Coronary artery (tissue), 2 donors: Measurements from ENCODE around the gene C19orf81.
"Not testable (repeated sequence)": the region's sequence is repeated elsewhere in the genome, so short reads cannot be mapped to it uniquely, and the experiment has no call there.

Source experiments
- DNase-seq: peaks from one replicate; pipeline ENCODE4 v3.0.0-alpha.2; 2017; ENCODE audit warnings: low spot score
- H3K27ac ChIP-seq, 2 donors: fragments of 200-600 bp; sonication (generic); one replicate each; pipeline ENCODE4 v1.5.1; 2016 to 2019
- H3K4me3 ChIP-seq: fragments of 200-600 bp; sonication (generic); 2 replicates; pipeline ENCODE4 v1.5.1; 2016; ENCODE audit warnings: mild to moderate bottlenecking, moderate library complexity
- TF ChIP-seq, protein P1 (sequence below): fragments of 200-600 bp; sonication (generic); IDR thresholded peaks from one replicate; pipeline ENCODE4 v1.5.1; 2019; ENCODE audit warnings: antibody characterized with exemption

Gene C19orf81

DNA sequence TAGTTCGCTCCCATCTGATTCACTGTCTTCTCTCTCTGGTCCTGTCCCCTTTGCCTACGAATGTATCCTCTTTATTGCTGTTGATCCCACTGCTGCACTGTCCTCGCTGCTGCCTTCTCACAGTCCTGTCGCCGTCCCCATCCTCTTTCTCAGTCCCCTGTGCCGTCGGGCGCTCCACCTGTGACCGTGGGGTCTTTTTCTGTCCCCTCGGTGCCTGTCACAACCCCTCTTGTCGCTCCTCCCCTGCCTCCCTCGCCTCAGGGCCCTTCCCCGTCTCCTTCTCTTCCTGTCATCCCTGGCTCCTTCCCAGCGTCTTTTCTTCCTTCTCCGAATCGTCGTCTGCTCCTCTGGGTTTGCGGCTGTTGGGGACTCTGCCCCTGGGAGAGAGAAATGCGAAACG is 41.9 kb upstream of the C19orf81 start:
- DNase-seq, result no peak
- H3K27ac ChIP-seq, result no peak overlapping the region
- TF ChIP-seq, protein P1, sequence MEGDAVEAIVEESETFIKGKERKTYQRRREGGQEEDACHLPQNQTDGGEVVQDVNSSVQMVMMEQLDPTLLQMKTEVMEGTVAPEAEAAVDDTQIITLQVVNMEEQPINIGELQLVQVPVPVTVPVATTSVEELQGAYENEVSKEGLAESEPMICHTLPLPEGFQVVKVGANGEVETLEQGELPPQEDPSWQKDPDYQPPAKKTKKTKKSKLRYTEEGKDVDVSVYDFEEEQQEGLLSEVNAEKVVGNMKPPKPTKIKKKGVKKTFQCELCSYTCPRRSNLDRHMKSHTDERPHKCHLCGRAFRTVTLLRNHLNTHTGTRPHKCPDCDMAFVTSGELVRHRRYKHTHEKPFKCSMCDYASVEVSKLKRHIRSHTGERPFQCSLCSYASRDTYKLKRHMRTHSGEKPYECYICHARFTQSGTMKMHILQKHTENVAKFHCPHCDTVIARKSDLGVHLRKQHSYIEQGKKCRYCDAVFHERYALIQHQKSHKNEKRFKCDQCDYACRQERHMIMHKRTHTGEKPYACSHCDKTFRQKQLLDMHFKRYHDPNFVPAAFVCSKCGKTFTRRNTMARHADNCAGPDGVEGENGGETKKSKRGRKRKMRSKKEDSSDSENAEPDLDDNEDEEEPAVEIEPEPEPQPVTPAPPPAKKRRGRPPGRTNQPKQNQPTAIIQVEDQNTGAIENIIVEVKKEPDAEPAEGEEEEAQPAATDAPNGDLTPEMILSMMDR, result no peak
- no peak overlapping the region for H3K4me3 ChIP-seq

DNA sequence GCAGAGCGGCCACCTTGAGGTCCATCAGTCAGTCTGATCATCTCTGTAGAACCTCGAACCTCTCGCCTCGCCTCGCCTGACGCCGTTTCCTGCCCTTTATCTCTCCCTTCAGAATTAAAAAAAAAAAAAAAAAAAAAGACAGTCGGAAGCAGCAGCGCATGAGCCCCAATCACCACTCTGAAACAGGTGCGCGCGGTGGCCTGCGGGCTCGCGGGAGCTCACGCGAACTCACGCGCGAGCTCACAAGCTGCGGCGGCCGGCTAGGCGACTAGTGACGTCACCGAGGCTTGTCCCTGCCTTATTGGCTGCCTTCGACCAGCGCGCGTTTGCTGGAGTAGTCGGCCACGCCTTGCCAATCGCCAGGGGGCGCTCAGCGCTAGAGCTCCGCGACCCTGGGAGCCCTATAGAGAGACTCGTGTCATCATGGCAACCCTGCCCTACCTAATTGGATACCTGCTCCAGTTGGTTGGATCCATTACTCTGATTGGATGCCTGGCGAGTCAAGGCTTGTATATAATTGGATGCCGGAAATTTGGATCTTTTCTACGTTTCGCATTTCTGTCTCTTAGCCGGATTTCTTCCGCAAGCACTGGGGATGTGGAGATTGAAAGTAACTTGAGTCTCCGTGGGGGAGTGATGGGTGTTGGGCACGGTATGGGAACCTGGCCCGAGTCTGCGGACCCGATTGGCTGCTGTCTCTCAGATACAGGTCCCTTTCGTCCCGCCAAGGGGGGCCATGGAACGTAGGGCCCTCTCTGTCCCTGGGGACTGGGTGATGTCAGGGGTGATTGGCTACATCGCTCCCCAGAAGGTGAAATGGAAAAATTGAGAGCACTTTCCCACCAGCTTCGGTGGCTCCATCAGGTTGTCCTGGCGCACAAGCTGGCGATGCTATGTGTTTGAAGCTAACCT is 41.1 kb upstream of the C19orf81 start:
- TF ChIP-seq, protein P1, result no peak
- Histone ChIP-seq H3K27ac (no peak overlapping the region), H3K4me3 (no peak overlapping the region)
- DNase-seq, result no peak

DNA sequence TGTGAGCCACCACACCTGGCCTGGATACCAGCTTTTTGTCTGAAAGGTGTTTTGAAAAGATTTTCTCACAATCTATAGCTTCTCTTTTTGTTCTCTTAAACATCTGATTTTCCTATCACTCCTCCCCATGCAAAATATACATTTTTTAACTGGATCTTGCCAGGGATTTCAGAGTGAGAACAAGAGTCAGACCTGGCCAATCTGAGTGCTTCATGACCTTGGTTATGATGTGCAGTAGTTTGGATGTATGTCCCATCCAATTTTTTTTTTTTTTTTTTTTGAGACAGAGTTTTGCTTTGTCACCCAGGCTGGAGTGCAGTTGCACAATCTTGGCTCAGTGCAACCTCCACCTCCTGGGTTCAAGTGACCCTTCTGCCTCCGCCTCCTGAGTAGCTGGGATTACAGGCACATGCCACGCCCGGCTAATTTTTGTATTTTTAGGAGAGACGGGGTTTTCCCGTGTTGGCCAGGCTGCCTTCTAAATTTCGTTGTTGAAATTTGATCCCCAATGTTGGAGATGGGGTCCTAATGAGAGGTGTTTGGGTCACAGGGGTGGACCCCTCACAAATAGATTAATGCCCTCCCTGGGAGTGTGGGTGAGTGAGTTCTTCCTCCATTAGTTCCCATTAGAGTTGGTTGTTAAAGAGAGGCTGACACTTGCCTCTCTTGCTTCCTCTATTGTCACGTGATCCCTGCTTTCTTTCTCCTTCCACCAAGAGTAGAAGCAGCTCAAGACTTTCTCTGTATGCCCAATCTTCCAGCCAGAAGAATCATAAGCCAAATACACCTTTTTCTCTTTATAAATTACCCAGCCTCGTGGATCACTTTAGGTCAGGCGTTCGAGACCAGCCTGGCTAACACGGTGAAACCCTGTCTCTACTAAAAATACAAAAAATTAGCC is 36.5 kb upstream of the C19orf81 start:
- not testable (repeated sequence) for H3K4me3 ChIP-seq, DNase-seq, H3K27ac ChIP-seq

DNA sequence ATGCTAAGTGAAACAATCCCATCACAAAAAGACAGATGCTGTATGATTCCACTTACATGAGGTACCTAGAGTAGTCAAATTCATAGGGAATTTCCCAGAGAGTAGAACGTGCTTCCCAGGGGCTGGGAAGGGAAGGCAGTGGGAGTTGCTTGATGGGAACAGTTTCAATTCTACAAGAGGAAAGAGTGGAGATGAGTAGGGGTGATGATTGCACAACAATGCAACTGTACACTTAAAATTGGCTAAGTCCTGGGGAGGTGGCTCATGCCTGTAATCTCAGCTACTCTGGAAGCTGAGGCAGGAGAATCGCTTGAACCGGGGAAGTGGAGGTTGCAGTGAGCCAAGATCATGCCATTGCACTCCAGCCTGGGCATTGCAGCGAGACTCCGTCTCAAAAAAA is 30.9 kb upstream of the C19orf81 start:
- not testable (repeated sequence) for H3K27ac ChIP-seq, H3K4me3 ChIP-seq, DNase-seq

DNA sequence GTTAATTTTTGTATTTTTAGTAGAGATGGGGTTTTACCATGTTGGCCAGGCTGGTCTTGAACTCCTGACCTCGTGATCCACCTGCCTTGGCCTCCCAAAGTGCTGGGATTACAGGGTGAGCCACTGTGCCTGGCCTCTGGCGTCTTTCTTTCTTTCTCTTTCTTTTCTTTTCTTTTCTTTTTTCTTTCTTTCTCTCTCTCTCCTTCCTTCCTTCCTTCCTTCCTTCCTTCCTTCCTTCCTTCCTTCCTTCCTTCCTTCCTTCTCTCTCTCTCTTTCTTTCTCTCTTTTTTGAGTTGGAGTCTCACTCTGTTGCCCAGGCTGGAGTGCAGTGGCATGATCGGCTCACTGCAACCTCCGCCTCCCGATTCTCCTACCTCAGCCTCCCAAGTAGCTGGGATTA is 30.1 kb upstream of the C19orf81 start:
- not testable (repeated sequence) for H3K27ac ChIP-seq, DNase-seq, H3K4me3 ChIP-seq

DNA sequence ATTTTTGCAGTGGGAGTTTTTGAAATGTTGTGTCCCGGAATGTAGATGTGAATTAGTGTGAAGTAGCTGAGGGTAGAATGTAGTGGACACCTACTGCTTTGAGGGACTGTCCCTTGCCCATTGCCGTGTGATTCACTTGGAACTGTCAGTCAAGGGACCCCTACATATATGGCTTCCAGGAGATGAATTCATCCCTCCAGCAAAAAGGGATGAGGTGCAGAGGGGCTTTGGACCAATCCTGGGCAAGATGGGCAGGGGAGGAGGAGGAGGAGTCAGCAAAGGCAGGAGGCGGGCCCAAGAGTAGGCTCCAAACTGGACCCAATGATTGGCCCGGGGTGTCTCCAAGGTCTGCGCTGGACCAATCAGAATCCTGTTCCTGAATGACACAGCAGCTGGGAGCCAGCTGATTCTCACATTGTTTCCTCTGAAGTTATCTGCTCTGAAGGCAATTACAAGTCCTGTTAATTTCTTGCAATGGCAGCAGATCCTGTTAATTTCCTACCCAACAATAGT is 28.8 kb upstream of the C19orf81 start:
- DNase-seq, H3K27ac ChIP-seq, H3K4me3 ChIP-seq: not testable (repeated sequence)

DNA sequence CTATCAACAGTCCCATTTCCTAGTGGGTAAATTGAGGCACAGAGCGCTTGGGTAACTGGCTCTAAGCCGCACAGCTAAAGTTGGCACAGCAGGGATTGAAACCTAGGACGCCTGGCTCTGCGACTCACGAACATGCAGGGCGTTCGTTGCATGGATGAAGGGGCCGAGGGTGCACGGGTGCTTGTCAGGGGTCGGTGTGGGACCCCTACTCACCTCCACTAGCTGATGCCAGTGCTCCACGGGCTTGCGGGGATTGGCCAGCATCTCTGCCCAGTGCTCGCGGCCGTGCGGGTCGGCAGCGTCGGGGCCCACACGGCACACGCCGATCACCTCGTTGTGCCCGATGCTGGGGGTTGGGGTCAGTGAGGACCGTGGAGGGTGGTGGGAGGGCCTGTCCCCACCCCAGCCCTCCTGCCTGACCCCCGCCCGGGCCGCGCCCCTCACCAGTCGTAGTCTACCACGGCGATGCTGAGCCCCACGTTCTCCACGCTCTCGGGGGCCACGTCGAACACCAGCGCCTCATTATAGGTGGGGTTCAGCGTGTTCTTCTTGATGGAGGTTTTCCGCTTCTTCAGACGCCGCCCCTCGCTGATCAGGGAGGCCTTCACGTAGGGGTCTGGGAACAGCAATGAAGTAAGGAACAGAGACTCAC is 24.2 kb upstream of the C19orf81 start:
- Histone ChIP-seq H3K27ac (no peak overlapping the region), H3K4me3 (no peak overlapping the region)
- TF ChIP-seq, protein P1, result no peak
- DNase-seq, result no peak

DNA sequence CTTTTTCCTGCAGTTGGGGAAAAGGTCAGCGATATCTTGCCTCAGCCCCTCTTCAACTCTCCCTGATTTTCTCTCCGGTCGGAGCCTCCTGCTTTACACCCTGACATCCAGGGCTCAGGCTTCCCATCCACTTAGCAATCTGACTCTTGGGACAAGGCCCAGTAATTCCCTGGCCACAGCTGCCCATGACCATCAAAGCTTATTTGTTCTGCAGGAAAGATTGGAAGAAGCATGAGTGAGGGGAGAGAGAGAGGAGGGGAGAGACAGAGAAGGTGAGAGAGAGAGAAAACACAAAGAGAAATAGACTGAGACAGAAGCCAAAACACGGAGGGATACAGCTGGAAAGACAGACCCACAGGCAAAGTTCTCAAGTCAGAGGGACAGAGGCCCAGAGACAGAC is 23.2 kb upstream of the C19orf81 start:
- TF ChIP-seq, protein P1, result no peak
- H3K27ac ChIP-seq, result no peak overlapping the region
- H3K4me3 ChIP-seq, result no peak overlapping the region
- DNase-seq, result no peak
